GM10266 (cell line): Measurements from ENCODE around the gene KRT20.
"Not testable (repeated sequence)": the region's sequence is repeated elsewhere in the genome, so short reads cannot be mapped to it uniquely, and the experiment has no call there.

Experiments
- DNase-seq: peaks from one replicate; pipeline ENCODE4 v3.0.0; 2012; ENCODE audit errors: extremely low spot score
- CTCF ChIP-seq: IDR thresholded peaks from 2 replicates; pipeline ENCODE4 v1.5.1; 2012; ENCODE audit warnings: mild to moderate bottlenecking, low read depth; ENCODE audit not compliant: control insufficient read depth, insufficient read depth; ENCODE audit errors: missing control alignments

Gene KRT20

GRCh38 chr17:40870136-40870535 is 14.9 kb downstream of the KRT20 start:
- no peak for DNase-seq
- no peak for TF ChIP-seq CTCF

- TF ChIP-seq CTCF = no peak
- no peak for DNase-seq
Observed at GRCh38 chr17:40866838-40867237, 18.2 kb downstream of the KRT20 start, which contains the start of gene KRT12. KRT12 (minus strand) TSS chr17:40867223; CDS start chr17:40867186, 37 bp downstream.

GRCh38 chr17:40864661-40865390 is 20.2 kb downstream of the KRT20 start:
- TF ChIP-seq CTCF = no peak
- DNase-seq = no peak

- no peak for TF ChIP-seq CTCF
- no peak for DNase-seq
Observed at GRCh38 chr17:40862985-40863733, 21.9 kb downstream of the KRT20 start.

- TF ChIP-seq CTCF = no peak
- DNase-seq = no peak
Observed at GRCh38 chr17:40859536-40859935, 25.5 kb downstream of the KRT20 start.

GRCh38 chr17:40858667-40859066 is 26.4 kb downstream of the KRT20 start:
- DNase-seq = not testable (repeated sequence)

- no peak for DNase-seq
- TF ChIP-seq CTCF = no peak
Observed at GRCh38 chr17:40857535-40857934, 27.5 kb downstream of the KRT20 start.
